Stimulated activated CD8-positive, alpha-beta memory T cell treated with anti-CD3 and anti-CD28 coated beads, Interleukin-4, amount 100 ng/mL, for 1 hour (primary cell): ENCODE results near the gene GRPEL1.

ENCODE experiments used
- DNase-seq, 2 donors: peaks; one replicate each; pipeline ENCODE4 v3.0.0-alpha.2; 2020; ENCODE audit warnings: low read depth in 2 of 2, low spot score in 1 of 2

GRPEL1 gene

DNA sequence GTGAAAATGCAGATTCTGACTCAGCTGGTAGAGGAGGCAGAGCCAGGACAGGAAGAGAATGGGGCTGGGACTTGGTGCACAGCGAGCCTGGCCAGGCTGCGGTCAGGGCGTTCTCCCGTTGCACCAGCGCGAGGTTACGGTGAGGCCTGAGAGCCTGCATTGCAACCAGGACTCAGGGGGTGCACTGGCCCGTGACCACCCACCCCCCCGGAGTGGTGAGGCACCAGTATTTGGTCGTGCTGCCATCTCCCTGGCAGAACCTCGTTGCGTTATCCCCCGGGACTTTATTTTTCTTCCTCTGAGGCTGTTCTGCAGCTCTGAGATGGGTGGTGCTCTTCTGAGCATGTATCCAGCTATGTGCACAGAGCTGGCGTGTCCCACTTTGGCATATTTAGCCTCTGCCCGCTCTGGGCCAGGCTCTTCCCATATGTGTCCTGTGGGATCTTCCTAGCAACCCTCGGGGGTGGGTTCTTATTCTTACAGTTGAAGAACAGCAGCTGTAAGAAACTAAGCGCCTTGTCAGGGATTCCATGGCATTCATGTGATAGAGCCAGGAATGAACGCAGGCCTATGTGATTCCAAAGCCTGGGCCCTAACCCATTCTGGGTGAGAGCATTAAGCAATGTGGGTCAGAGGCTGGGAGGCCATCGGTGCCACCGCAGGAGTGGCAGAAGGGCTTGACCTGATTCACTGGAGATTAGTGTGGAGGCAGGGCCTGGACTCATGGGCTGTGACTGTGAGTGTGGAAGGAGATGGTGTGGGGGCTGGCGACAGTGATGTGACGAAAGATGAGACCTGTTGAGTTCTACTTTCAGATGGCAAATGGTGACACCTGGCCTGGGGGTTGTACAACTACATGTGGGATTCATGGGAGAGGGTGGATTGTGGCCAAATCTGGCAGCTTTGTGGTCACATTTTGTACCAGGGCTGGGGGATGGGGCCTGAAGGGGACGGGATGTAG, 21.6 kb downstream of the GRPEL1 start:
- no peak for DNase-seq

DNA sequence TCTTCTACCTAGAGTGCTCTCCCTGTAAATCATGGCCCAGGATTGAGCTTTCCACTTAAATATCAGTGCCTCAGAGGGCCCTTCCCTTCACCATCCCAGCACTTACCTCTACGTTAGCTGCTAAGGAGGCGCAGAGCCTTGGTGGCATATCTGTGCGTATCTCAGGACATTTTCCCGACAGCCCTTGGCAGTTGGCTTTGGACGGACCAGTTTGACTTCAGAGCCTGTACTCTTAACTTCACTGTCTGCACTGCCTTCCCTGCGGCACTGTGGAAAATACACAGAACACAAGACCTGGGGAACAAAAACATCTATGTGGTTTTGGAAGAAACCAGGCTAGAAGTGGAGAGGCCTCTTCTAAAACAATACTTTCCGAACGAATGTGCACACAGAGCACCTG, 22.3 kb downstream of the GRPEL1 start:
- DNase-seq, result no peak

DNA sequence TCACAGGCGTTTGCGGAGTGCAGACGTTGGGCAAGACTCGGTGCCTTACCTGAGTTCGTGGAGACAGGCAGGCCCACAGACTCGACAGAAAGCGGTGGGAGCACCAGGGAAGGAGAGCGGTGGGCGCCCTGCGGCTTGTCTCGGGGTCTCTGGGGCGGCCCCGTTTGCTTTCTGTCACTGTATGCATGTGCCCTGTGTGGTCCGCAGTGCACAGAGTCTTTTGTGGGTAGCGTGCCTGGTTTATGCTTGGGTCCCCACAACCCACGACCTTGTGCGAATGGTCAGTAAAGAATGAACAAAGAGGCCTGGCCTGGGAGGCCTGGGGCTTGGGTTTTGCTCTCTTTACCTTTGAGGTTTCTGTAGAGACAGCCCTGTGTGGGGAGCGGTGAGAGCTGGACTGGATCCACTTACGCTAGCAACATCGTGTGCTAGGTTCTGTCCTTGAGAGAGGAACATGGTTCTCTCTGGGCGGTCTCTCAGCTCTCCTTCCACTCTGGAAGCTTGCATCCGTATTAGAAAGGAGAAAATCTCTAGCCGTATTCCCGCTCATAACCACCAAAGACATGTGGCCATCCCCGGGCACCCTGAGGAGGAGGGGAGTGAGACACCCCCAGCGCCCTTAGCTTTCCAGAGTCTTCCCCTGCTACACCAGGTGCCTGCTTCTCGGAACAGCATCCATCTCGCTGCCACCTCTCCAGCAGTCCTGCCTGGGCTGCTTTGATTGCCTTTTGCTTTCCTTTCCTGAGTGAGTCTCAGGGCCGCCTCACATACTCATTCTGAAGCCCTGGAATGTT, 23.5 kb downstream of the GRPEL1 start:
- no peak for DNase-seq

DNA sequence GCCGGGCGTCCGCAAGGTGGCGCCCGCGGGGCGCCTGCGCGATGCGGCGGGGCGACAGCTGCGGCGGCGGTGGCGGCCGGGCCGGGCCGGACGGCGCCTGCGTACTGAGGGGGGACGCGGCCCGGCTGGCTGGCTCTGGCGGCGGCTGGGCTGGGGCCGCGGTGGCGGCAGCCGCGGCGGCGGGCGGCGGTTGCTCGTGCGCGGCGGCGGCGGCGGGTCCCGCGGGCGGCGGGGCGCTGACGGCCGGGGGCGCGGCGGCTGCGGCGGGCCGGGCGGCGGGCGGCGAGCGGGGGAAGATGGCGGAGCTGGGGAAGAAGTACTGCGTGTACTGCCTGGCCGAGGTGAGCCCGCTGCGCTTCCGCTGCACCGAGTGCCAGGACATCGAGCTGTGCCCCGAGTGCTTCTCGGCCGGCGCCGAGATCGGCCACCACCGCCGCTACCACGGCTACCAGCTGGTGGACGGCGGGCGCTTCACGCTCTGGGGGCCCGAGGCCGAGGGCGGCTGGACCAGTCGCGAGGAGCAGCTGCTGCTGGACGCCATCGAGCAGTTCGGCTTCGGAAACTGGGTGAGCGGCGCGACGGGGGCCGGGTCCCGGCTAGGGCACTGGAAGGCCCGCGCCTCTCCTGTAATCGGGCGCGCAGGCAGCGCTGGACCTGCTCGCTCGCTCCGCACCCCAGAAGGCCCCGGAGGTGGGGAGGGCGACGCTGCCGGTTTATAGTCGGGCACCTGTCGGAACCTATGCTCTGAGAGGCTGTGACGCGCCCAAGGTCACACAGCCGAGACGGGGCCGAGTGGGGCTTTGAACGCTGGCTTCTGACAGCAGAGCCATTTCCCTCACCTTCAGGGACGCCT, 24.4 kb downstream of the GRPEL1 start, which contains the start of gene TADA2B:
Gene TADA2B, plus strand, starts transcription at position 89 of the 853 bp plus-strand sequence. Its CDS starts 208 bp downstream, at position 297.
- DNase-seq, result peak; percentile 20 to 28

DNA sequence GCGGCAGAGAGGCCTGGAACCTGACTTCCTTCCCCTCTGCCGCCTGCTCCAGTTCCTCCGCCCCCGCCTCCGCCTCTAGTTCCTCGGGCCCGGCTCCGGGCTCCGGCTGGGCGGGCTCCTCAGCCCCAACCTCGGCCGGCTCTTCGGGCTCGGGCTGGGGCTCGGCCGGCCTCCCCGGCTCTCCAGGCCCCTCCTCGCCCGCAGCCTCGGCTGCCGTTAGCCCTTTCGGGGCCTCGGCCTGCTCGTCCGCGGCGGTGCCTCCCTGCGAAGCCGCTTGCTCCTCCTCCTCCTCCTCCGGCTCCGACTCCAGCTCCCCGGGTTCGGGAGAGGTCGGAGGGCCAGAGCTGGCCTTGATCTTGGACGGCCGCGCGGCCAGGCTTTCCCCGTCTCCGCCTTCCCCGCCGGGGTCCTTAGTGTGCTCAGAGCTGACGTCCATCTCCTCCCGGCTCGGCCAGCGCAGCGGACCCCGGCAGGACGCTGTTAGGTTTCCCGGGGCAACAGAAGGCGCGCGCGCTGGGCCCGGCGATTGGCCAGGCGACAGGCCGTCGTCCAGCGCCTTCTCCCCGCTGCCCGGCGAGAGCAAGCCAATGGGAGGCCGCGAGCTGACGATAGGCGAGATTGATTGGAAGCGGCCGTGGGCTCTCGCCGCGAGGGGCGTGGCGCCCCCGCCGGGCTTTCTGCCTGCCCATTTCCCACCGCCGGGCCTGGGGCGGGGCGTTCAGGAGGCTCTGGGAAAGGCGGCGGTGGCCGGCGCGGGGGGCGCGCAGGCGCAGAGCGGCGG, 25.2 kb downstream of the GRPEL1 start:
- peak; percentile 75 to 82 for DNase-seq

DNA sequence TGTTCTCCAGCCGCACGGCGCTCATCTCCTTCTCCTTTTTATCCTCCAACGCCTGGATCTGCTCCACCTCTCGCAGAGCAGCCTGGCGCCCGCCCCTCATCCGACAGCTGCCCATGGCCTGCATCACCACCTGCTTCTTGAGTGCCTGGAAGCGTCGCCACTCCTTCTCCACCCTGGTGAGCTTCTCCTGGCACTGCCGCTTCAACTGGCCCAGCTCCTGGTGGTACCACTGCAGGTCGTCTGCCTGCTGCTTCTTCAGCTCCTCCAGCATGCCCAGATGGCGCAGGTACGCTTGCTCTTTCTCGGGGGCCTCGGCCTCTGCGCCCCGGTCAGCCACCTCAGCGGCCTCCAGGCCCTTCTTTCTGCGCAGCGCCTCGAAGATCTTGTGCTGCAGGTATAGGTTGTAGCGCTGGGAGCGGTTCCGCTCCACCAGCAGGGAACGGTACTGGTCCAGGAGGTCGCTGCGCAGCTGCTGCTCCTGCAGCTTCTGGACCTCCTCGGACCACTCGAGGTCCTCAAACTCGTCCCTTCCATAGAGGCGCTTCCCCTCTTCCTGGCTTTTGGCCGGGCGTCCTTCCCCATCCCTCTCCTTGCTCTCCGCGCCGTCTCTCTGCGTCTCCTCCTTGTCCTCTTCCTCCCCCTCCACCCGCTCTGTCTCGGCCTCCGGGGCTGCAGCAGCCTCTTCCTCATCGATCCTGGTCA, 25.9 kb downstream of the GRPEL1 start:
- no peak for DNase-seq

DNA sequence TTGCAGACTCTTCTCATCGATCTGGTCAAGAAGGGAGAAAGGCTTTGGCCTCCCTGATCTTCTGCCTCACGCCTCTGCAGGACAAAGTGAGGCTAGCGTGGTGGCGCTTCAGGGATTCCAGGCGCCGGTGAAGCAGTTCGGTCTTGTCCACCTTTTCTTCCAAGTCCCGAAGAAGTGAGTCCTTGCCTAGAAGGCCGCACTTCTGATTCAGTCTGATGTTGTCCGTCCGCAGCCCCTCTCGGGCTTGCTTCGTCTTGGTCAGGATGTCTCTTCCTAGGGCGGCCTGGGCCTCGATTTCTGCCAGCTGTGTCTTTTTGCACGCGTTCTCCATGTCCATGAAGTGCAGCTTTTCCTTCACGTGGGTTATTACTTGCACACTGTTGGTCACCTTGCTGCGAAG, 26.6 kb downstream of the GRPEL1 start:
- no peak for DNase-seq

DNA sequence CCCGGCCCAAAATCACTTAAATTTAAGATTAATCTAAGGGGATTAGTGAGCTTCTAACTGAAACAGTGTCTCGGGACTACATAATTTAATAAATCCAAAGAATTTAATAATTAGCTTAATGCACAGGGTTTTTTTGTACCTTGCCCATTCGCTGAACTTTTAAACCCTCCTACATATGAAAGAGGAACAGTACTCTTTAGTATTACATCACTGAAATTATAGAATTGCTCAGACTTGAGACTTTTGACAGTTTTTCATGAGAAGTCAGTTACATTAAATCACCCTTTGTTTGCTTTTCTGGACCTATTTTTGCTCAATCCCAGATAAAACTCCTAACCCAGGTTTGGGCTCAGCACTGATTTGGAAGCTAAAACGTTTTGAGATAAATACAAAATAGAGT, 27.1 kb downstream of the GRPEL1 start:
- DNase-seq, result no peak

DNA sequence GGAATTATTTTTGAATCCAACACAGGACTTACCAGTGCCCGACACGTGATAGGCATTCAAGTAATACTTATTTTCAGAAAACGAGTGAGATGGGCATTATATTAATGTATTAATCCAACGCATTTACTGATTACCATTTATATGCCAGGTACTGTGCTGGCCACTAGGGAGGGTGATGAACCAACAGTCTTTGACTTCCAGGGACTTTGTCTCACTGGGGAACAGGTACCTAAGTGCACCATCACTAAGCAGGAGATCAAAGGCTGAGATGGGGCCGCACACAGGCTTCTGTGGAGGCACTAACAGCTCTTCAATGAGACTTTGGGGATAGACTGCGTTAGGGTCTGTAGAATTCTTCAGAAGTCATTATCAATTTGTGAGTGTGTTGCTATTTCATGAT, 30.4 kb downstream of the GRPEL1 start:
- no peak for DNase-seq

DNA sequence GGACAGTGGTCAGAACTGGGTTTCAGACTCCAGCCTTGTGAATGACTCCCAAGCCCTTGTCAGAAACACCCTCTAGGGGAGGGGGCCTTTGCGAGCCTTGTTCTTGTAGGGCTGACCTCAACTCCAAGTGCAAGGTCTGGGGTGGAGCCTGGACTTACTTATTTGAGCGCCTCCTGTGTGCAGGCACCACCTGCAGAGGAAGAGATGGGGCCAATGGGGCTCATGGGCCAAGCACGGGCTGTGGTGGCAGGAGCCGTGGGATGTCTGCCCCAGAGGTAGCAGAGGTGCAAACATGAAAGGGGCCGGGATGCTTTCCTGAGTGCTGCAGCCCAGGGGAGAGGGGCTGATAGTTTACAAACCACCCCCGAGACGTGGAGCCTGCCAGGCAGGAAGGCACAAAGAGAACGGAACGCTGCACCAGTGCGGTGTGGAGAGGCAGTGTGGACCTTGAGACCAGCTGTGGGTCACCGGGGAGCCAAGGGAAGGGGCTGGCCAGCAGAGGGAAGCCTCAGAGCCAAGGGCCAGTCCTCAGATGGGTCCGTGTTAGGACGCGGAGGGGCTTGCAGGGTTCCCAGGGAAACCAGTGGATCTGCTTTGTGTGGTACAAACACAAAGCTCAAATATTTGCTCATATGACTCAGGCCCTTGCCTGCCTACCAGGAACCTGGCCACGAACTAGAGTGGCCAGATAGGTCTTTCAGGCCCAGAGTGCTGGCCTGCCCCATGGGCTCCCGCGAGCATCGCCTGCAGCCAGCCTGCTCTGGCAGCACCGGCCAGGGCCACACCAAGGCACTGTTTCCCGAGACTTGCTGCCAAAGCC, 33.4 kb downstream of the GRPEL1 start:
- no peak for DNase-seq

DNA sequence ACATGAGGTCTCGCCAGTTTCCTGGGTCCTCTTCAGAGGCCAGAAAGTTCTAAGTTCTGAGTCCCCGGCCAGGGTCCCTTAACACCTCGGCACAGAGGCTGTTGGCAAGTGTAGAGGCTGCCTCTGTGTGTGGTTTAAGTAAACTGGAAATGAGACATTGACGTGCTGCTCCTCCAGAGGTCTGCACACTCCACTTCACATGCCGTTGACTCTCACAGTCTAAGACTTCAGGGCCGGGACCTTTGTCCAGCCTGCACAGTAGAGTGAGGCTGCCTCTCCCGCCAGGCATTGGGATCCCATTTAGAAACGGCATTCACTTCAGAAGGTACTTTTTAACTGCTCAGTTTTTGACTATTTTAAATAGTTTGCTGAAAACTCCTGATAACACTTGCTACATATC, 35.3 kb downstream of the GRPEL1 start:
- no peak for DNase-seq

DNA sequence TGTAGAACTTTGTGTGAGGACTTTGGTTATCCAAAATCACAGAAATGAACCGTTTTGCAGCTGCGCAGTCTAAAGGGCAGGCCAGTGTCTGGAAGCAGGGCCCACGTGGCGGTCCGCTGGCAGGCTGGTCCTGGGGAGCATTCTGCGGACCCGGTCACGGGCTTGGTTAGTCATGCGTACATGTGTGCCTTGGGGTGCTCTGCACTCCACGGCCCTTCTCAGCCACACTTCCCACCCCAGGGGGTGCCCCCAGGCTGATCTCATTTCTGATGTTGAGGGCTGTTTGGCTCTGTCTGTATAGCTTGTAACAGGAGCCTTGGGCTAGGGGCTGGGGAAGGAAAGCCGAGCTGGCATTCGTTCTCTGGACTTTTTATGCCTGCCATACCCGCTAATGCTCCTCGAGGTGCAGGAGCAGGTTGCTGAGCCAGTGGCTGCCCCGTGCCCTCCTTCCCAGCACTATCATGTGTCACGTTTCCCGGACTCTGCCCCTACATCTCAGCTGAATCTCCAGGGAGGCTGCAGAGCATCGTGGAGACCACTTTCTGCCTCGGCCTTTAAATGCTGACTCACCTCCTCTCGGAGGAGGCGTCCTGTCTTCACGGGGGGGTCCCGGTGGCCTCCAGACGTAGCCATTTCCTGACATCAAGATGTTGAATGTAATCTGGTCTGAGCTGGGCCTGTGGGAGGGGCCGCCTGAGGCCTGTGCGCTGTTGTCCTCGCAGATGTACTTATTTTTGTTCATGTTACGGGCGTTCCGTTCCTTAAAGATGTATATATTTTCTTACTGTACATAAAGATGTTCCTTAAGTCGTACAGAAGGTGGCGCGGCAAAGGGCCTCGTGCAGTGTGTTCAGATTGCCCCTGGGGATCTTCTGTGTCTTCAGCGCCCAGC, 36.1 kb downstream of the GRPEL1 start:
- DNase-seq, result no peak

DNA sequence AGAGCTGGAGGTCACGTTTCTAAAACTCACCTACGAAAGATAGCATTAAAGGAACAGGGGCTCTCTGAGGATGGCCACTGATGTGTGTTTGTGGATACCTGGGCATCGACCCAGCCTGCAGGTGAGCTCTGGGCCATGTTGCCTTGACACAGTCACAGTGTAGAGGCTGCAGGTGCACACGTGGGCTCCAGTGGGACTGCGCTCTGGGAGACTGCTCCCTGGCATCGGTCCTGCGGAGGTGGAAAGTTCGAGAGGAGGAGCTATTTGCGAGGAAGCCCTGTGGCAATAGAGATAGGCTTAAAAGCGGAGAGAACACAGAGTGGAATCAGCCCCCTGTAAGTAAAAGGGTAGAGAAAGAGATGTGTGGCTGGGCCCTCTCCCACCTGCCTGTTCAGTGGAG, 37.0 kb downstream of the GRPEL1 start:
- no peak for DNase-seq

DNA sequence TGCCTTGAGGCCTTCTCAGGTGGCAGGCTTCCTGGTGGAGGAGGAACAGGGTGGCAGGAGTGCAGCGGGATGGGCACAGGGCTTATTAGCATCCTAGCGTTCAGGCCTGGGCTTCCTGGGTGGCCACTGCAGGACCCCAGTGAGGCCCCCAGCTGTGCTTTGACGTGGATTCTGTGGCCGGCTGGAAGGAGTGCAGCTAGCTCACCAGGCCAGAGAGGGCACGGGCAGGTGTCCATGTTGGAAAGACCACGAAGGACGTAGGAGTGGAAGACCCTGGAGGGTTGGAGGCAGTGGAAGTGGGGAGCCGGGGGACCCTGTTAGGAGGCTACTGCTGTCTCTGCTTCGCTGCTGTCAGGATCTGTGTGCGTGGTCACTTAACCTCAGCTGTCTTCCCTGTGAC, 37.9 kb downstream of the GRPEL1 start:
- no peak for DNase-seq

DNA sequence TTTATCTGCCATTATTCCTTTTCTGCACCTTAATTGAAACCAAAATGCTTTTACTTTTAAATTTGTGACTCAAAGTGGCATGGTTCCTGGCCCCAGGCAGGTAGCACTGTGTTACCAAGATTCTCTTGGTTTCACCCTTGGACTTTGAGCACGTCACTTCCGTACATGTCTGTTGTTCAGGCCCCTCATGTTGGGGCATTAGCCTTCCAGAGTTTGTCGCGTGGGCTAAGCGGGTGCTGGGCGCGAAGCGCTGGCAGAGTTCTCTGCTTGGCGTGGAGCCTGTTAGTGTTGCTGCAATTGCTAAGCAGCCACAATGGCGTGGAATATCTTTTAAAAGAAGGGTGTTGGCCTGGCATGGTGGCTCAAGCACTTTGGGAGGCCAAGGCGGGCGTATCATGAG, 38.7 kb downstream of the GRPEL1 start:
- no peak for DNase-seq

DNA sequence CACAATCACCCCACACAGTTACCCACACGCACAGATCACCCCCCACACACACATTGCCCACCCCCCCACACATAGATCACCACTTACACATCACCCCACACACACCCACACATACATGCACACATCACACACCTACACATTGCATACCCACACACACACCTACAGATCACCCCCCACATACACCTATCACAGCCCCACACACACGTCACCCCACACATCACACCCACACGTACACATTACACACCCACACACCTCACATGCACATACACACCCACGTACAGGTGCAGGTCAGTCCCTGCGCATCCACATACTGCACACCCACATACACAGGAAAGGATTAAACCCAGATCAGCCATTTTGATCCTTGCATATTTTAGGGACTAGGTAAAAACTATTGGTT, 40.0 kb downstream of the GRPEL1 start:
- DNase-seq, result no peak

DNA sequence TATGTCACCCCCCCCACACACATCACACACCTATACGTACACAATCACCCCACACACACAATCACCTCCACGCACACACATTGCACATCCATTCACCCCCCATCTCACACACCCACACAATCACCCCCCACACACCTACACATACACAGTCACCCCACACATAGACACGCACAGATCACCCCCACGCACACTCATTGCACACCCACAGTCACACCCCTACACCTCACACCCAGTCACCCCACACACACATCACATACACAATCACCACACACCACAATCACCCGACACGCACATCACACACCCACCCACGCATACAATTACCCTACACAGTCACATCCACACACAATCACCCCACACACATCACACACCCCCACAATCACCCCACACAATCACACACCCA, 40.6 kb downstream of the GRPEL1 start:
- DNase-seq, result no peak

DNA sequence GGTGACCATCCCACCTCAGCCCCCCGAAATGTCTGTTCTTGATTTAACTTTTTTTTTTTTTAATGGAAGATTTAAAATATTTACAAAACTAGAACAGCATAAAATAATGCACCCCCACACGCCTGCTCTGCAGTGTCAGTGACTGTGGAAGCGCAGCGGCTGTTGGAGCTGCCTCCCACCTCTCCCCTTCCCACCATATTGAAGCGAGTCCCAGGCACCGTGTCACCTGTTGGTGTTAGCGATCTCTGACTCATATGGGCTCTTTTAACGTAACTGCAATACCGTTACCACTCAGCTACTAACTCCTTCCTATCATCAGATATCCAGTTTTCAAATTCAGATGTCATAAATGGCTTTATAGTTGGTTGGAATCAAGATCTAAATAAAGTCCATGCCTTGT, 41.8 kb downstream of the GRPEL1 start:
- no peak for DNase-seq
